ENCODE data around the gene CENPP.

CENPP gene

GRCh38 chr9:92467511-92467910 lies 141.8 kb downstream of the CENPP start:
- peaks cover 23% of the 10 kb centered on the region for H3K4me1 ChIP-seq (ENCODE audit: insufficient read depth, low read length)
- no peaks in the 10 kb centered on the region for H3K9me3 ChIP-seq (ENCODE audit: low read length)
- no peak overlapping the region for H3K9ac ChIP-seq (ENCODE audit: low read length)
- no peak overlapping the region for H3K4me3 ChIP-seq (ENCODE audit: low read depth in 1 of 2, low read length in 2 of 2)
- H3K27me3 ChIP-seq (ENCODE audit: control insufficient read depth in 1 of 2, insufficient read depth in 2 of 2, low read length in 2 of 2): no peaks in the 10 kb centered on the region
- peaks cover 6% of the 10 kb centered on the region for H3K36me3 ChIP-seq (ENCODE audit: insufficient read depth, low read length)
- no peak overlapping the region for H3K27ac ChIP-seq (ENCODE audit: low read depth, low read length)

DNA sequence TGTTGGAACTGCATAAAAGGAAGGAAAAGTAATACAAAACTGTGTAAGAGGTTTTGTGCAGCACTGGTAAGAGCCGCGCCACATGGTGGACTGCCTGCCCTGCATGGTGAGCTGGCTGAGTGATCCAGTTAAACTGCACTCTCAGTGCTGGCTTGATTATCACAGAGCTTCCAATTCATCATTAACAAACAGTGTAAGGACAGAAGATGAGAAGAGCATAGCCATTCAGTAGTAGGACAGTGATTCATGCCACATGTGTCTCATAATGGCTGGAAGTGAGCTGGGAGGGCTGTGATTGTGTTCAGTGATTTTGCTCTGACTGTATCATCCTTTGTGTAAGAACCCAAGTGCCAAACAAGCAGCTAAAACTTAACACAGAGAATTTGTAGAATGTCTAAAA lies 142.5 kb downstream of the CENPP start:
- Histone ChIP-seq H3K27ac (ENCODE audit: low read depth, low read length) (no peak overlapping the region), H3K9ac (ENCODE audit: low read length) (no peak overlapping the region), H3K9me3 (ENCODE audit: low read length) (no peaks in the 10 kb centered on the region), H3K4me3 (ENCODE audit: low read depth in 1 of 2, low read length in 2 of 2) (no peak overlapping the region), H3K36me3 (ENCODE audit: insufficient read depth, low read length) (peaks cover 11% of the 10 kb centered on the region), H3K4me1 (ENCODE audit: insufficient read depth, low read length) (peaks cover 21% of the 10 kb centered on the region), H3K27me3 (ENCODE audit: control insufficient read depth in 1 of 2, insufficient read depth in 2 of 2, low read length in 2 of 2) (no peaks in the 10 kb centered on the region)

- peaks cover 22% of the 10 kb centered on the region for H3K4me1 ChIP-seq (ENCODE audit: insufficient read depth, low read length)
- H3K27me3 ChIP-seq (ENCODE audit: control insufficient read depth in 1 of 2, insufficient read depth in 2 of 2, low read length in 2 of 2): no peaks in the 10 kb centered on the region
- no peak overlapping the region for H3K9ac ChIP-seq (ENCODE audit: low read length)
- H3K36me3 ChIP-seq (ENCODE audit: insufficient read depth, low read length): peaks cover 11% of the 10 kb centered on the region
- no peak overlapping the region for H3K4me3 ChIP-seq (ENCODE audit: low read depth in 1 of 2, low read length in 2 of 2)
- no peaks in the 10 kb centered on the region for H3K9me3 ChIP-seq (ENCODE audit: low read length)
- H3K27ac ChIP-seq (ENCODE audit: low read depth, low read length): no peak overlapping the region
Measured at GRCh38 chr9:92474587-92474986, 148.8 kb downstream of the CENPP start.

DNA sequence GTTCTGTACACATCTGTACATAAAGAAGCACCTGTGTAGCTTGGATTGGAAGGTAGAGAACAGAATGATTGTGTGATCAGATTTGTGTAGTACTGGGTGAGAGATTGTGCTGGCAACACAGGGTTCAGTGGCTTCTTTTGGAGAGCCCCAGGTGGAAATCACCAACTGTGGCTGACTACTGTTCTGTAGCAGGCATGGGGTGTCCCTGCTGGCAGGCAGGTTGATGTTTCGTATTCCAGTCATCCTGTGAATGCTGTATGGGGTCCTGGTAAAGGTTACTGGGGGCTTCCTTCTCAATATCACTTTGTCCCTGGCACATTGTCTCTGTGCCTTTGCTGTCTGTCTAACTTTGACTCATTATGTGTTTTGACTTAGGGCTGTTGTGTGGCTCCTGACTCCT lies 151.2 kb downstream of the CENPP start:
- Histone ChIP-seq H3K9ac (ENCODE audit: low read length) (no peak overlapping the region), H3K4me1 (ENCODE audit: insufficient read depth, low read length) (peaks cover 40% of the 10 kb centered on the region), H3K36me3 (ENCODE audit: insufficient read depth, low read length) (peaks cover 7% of the 10 kb centered on the region), H3K27me3 (ENCODE audit: control insufficient read depth in 1 of 2, insufficient read depth in 2 of 2, low read length in 2 of 2) (no peaks in the 10 kb centered on the region), H3K27ac (ENCODE audit: low read depth, low read length) (no peak overlapping the region), H3K9me3 (ENCODE audit: low read length) (no peaks in the 10 kb centered on the region), H3K4me3 (ENCODE audit: low read depth in 1 of 2, low read length in 2 of 2) (no peak overlapping the region)

DNA sequence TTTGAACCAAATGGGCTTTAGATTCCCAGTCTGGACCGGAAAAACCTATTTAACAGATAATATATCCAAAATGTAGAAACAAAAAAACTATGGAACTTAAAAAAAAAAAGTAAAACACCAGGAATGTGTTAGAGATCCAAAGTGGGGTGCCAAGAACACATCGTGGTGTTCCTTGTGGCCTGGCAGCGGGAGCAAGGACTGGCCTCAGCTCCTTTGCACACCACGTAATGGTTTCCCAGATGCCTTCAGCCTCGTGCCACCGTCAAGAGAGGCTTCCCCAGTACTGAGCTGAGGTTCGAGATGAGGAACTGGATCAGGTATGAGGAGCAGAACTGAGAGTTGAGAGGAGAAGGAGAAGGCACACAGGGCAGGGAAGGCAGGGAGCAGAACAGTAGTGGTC lies 153.0 kb downstream of the CENPP start:
- Histone ChIP-seq H3K9ac (ENCODE audit: low read length) (no peak overlapping the region), H3K36me3 (ENCODE audit: insufficient read depth, low read length) (no peaks in the 10 kb centered on the region), H3K4me3 (ENCODE audit: low read depth in 1 of 2, low read length in 2 of 2) (no peak overlapping the region), H3K9me3 (ENCODE audit: low read length) (no peaks in the 10 kb centered on the region), H3K4me1 (ENCODE audit: insufficient read depth, low read length) (peaks cover 52% of the 10 kb centered on the region), H3K27me3 (ENCODE audit: control insufficient read depth in 1 of 2, insufficient read depth in 2 of 2, low read length in 2 of 2) (no peaks in the 10 kb centered on the region), H3K27ac (ENCODE audit: low read depth, low read length) (peak overlapping the region; percentile 14)

GRCh38 chr9:92479346-92479745 lies 153.6 kb downstream of the CENPP start:
- Histone ChIP-seq H3K9ac (ENCODE audit: low read length) (no peak overlapping the region), H3K27me3 (ENCODE audit: control insufficient read depth in 1 of 2, insufficient read depth in 2 of 2, low read length in 2 of 2) (no peaks in the 10 kb centered on the region), H3K27ac (ENCODE audit: low read depth, low read length) (peak overlapping the region; percentile 14), H3K4me3 (ENCODE audit: low read depth in 1 of 2, low read length in 2 of 2) (no peak overlapping the region), H3K9me3 (ENCODE audit: low read length) (no peaks in the 10 kb centered on the region), H3K4me1 (ENCODE audit: insufficient read depth, low read length) (peaks cover 55% of the 10 kb centered on the region), H3K36me3 (ENCODE audit: insufficient read depth, low read length) (no peaks in the 10 kb centered on the region)

DNA sequence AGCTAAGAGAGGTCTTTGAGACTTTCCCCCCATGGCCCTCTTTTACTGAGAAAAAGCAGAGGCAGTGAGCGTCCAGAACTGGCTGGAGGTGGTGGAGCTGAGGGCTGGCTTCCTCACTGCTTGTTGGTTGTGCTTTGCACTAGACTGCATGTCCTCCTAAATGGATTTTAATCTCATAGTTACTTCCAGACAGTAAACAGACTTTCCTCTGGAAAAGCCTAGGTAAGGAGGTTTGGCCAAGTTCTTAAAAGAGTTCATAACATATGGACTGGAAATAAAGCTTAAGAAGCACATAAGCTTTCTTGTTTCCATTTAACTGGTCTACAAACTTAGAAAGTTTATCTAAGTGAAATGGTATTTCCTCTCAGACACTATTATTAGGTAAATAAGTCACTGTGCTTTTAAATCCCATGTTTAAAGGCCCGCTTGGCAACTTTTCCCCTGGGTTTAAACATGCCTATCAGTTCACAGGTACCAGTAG lies 154.6 kb downstream of the CENPP start:
- no peaks in the 10 kb centered on the region for H3K27me3 ChIP-seq (ENCODE audit: control insufficient read depth in 1 of 2, insufficient read depth in 2 of 2, low read length in 2 of 2)
- H3K4me3 ChIP-seq (ENCODE audit: low read depth in 1 of 2, low read length in 2 of 2): peak overlapping the region in 1 of 2 donors; percentile 20
- H3K36me3 ChIP-seq (ENCODE audit: insufficient read depth, low read length): no peaks in the 10 kb centered on the region
- peak overlapping the region; percentile 67 for H3K27ac ChIP-seq (ENCODE audit: low read depth, low read length)
- peaks cover 55% of the 10 kb centered on the region for H3K4me1 ChIP-seq (ENCODE audit: insufficient read depth, low read length)
- H3K9me3 ChIP-seq (ENCODE audit: low read length): no peaks in the 10 kb centered on the region
- H3K9ac ChIP-seq (ENCODE audit: low read length): peak overlapping the region; percentile 46

- peaks cover 55% of the 10 kb centered on the region for H3K4me1 ChIP-seq (ENCODE audit: insufficient read depth, low read length)
Measured at GRCh38 chr9:92480986-92481633, 155.4 kb downstream of the CENPP start.

GRCh38 chr9:92482329-92482728 lies 156.6 kb downstream of the CENPP start, which contains the start of gene ASPN:
ASPN (minus strand) TSS chr9:92482506.
- Histone ChIP-seq H3K4me3 (ENCODE audit: low read depth in 1 of 2, low read length in 2 of 2) (peak within 1 kb of the TSS in 1 of 2 donors; percentile 33), H3K4me1 (ENCODE audit: insufficient read depth, low read length) (peaks cover 50% of the 10 kb centered on the region), H3K27ac (ENCODE audit: low read depth, low read length) (peak within 1 kb of the TSS; percentile 67)

More at GRCh38 chr9:92480986-92481633, 155.4 kb downstream of the CENPP start:
- no peaks in the 10 kb centered on the region for H3K9me3 ChIP-seq (ENCODE audit: low read length)
- peak overlapping the region; percentile 46 for H3K9ac ChIP-seq (ENCODE audit: low read length)
- H3K4me3 ChIP-seq (ENCODE audit: low read depth in 1 of 2, low read length in 2 of 2): peak overlapping the region in 1 of 2 donors; percentile 20
- H3K27ac ChIP-seq (ENCODE audit: low read depth, low read length): peak overlapping the region; percentile 67
- no peaks in the 10 kb centered on the region for H3K27me3 ChIP-seq (ENCODE audit: control insufficient read depth in 1 of 2, insufficient read depth in 2 of 2, low read length in 2 of 2)
- H3K36me3 ChIP-seq (ENCODE audit: insufficient read depth, low read length): no peaks in the 10 kb centered on the region

GRCh38 chr9:92482805-92483204 lies 157.1 kb downstream of the CENPP start:
- no peaks in the 10 kb centered on the region for H3K9me3 ChIP-seq (ENCODE audit: low read length)
- peaks cover 46% of the 10 kb centered on the region for H3K4me1 ChIP-seq (ENCODE audit: insufficient read depth, low read length)
- H3K27ac ChIP-seq (ENCODE audit: low read depth, low read length): no peak overlapping the region
- no peaks in the 10 kb centered on the region for H3K27me3 ChIP-seq (ENCODE audit: control insufficient read depth in 1 of 2, insufficient read depth in 2 of 2, low read length in 2 of 2)
- H3K4me3 ChIP-seq (ENCODE audit: low read depth in 1 of 2, low read length in 2 of 2): no peak overlapping the region
- no peaks in the 10 kb centered on the region for H3K36me3 ChIP-seq (ENCODE audit: insufficient read depth, low read length)
- no peak overlapping the region for H3K9ac ChIP-seq (ENCODE audit: low read length)

More at GRCh38 chr9:92482329-92482728, 156.6 kb downstream of the CENPP start, which contains the start of gene ASPN:
- no peaks in the 10 kb centered on the region for H3K27me3 ChIP-seq (ENCODE audit: control insufficient read depth in 1 of 2, insufficient read depth in 2 of 2, low read length in 2 of 2)
- H3K9ac ChIP-seq (ENCODE audit: low read length): no peak within 1 kb of the TSS
- no peaks in the 10 kb centered on the region for H3K36me3 ChIP-seq (ENCODE audit: insufficient read depth, low read length)
- H3K9me3 ChIP-seq (ENCODE audit: low read length): no peaks in the 10 kb centered on the region

DNA sequence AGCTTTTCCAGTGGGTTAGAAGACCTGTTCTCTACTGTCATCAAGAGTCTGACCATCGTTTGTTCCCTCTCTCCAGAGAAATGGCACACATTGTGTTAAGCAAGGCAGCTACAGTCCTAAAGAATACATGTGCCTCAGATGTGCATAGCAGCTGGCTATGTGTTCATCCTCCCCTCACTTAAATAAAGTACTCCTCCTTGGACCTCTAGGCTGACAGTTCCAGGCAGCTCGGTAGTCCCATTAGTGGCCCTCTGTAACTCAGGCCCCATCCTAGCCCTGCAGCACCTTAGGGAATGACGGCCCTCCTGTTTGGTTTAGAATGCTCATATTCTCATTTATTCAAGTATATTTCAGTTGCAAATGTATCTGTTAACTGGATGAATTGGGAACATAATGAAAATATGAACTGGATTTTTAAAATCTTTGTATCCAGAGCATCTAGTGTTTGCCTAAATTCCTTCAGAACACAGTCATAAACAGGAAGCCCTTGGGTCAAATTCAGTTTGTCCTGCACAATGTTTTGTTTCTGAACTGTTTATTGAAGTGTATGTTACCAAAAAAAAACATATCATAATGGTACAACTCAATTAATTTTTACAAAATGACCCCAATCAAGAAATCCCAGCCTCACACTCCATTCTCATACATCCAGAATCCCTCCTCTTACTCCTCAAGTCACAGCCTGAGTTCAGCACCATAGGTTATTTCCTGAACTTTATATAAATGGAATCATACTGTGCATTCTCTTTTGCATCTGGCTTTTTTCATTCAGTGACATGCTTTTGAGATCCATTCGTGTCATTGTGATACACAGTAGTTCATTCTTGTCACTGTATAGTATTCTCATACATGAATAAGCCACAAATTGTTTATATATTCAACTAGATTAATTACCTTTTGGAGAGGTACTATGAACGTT lies 158.1 kb downstream of the CENPP start:
- Histone ChIP-seq H3K27ac (ENCODE audit: low read depth, low read length) (peak overlapping the region; percentile 51), H3K9me3 (ENCODE audit: low read length) (no peaks in the 10 kb centered on the region), H3K4me3 (ENCODE audit: low read depth in 1 of 2, low read length in 2 of 2) (no peak overlapping the region), H3K4me1 (ENCODE audit: insufficient read depth, low read length) (peaks cover 46% of the 10 kb centered on the region), H3K9ac (ENCODE audit: low read length) (no peak overlapping the region), H3K36me3 (ENCODE audit: insufficient read depth, low read length) (no peaks in the 10 kb centered on the region), H3K27me3 (ENCODE audit: control insufficient read depth in 1 of 2, insufficient read depth in 2 of 2, low read length in 2 of 2) (no peaks in the 10 kb centered on the region)

All from muscle layer of colon (tissue), 2 donors.